SK-N-SH treated with all-trans-retinoic acid at 6 μM for 48 hours (cell line): ENCODE measurements around the gene DCP1B.

ENCODE experiments used
- ATAC-seq: fragments of 200-7000 bp; cut with Tn5 transposase; 3 replicates; pipeline ENCODE4 v1.9.1; 2020; ENCODE audit warnings: mild to moderate bottlenecking, moderate library complexity
- ARNTL ChIP-seq: fragments of 450-650 bp; formaldehyde crosslinking; IDR thresholded peaks from 2 replicates; pipeline ENCODE4 v1.5.0; 2020; ENCODE audit warnings: low read depth, mild to moderate bottlenecking, moderate library complexity, borderline replicate concordance
- BACH2 ChIP-seq: fragments of 250-450 bp; sonication (Bioruptor Pico); IDR thresholded peaks from 2 replicates; pipeline ENCODE4 v1.9.0; 2021; ENCODE audit warnings: mild to moderate bottlenecking, borderline replicate concordance
- ESRRG ChIP-seq: fragments of 250-450 bp; sonication (Bioruptor Pico); IDR thresholded peaks from 2 replicates; pipeline ENCODE4 v1.6.1; 2021; ENCODE audit warnings: mild to moderate bottlenecking
- GLIS3 ChIP-seq: fragments of 250-450 bp; sonication (Bioruptor Pico); IDR thresholded peaks from 2 replicates; pipeline ENCODE4 v1.5.0; 2020; ENCODE audit warnings: mild to moderate bottlenecking, moderate library complexity
- ISL1 ChIP-seq: fragments of 250-450 bp; sonication (Bioruptor Pico); IDR thresholded peaks from 2 replicates; pipeline ENCODE4 v2.1.2; 2022; ENCODE audit warnings: mild to moderate bottlenecking, moderate library complexity
- PATZ1 ChIP-seq: fragments of 250-450 bp; sonication (Bioruptor Pico); IDR thresholded peaks from 2 replicates; pipeline ENCODE4 v1.8.0; 2020; ENCODE audit warnings: mild to moderate bottlenecking, moderate library complexity, borderline replicate concordance
- POU6F1 ChIP-seq: fragments of 250-450 bp; sonication (Bioruptor Pico); IDR thresholded peaks from 2 replicates; pipeline ENCODE4 v1.8.0; 2021; ENCODE audit warnings: low read depth, mild to moderate bottlenecking, moderate library complexity, borderline replicate concordance
- PPARA ChIP-seq: fragments of 250-450 bp; sonication (Bioruptor Pico); IDR thresholded peaks from 2 replicates; pipeline ENCODE4 v1.5.0; 2020; ENCODE audit warnings: mild to moderate bottlenecking, borderline replicate concordance
- RARB ChIP-seq: fragments of 250-450 bp; sonication (Bioruptor Pico); IDR thresholded peaks from 2 replicates; pipeline ENCODE4 v1.8.0; 2021; ENCODE audit warnings: mild to moderate bottlenecking, moderate library complexity
- SNAI2 ChIP-seq: fragments of 250-450 bp; sonication (Bioruptor Pico); IDR thresholded peaks from 2 replicates; pipeline ENCODE4 v1.5.0; 2020; ENCODE audit warnings: mild to moderate bottlenecking, moderate library complexity
- TCF4 ChIP-seq: fragments of 250-450 bp; sonication (Bioruptor Pico); IDR thresholded peaks from 2 replicates; pipeline ENCODE4 v1.8.0; 2021; ENCODE audit warnings: mild to moderate bottlenecking, moderate library complexity, borderline replicate concordance
- TOX ChIP-seq: fragments of 250-450 bp; sonication (Bioruptor Pico); IDR thresholded peaks from 2 replicates; pipeline ENCODE4 v1.8.0; 2021; ENCODE audit warnings: mild to moderate bottlenecking, moderate library complexity, borderline replicate concordance
- TSHZ2 ChIP-seq: fragments of 250-450 bp; sonication (Bioruptor Pico); IDR thresholded peaks from 2 replicates; pipeline ENCODE4 v1.5.0; 2020; ENCODE audit warnings: mild to moderate bottlenecking, moderate library complexity
- ZC3H10 ChIP-seq: fragments of 250-450 bp; sonication (Bioruptor Pico); IDR thresholded peaks from 2 replicates; pipeline ENCODE4 v1.5.1; 2021; ENCODE audit warnings: mild to moderate bottlenecking, moderate library complexity
- ZFP3 ChIP-seq: fragments of 250-450 bp; sonication (Bioruptor Pico); IDR thresholded peaks from 2 replicates; pipeline ENCODE4 v1.5.0; 2020; ENCODE audit warnings: mild to moderate bottlenecking, moderate library complexity
- ZFP30 ChIP-seq: fragments of 450-650 bp; formaldehyde crosslinking; IDR thresholded peaks from 2 replicates; pipeline ENCODE4 v1.5.0; 2022; ENCODE audit warnings: mild to moderate bottlenecking, moderate library complexity
- ZNF565 ChIP-seq: fragments of 450-650 bp; formaldehyde crosslinking; conservative IDR thresholded peaks from 2 replicates; pipeline ENCODE4 v1.5.0; 2020; ENCODE audit warnings: low read depth, mild to moderate bottlenecking, moderate library complexity
- ZNF8 ChIP-seq: fragments of 450-650 bp; formaldehyde crosslinking; IDR thresholded peaks from 2 replicates; pipeline ENCODE4 v1.5.0; 2020; ENCODE audit warnings: mild to moderate bottlenecking, moderate library complexity

Gene DCP1B

GRCh38 chr12:2034633-2035430, 30.6 kb upstream of the DCP1B start:
- peak; percentile 99 for ATAC-seq

GRCh38 chr12:2032506-2032905, 28.2 kb upstream of the DCP1B start:
- no peak for ATAC-seq
- no peak for TF ChIP-seq ZC3H10 (CRISPR knock-in tag)
- TF ChIP-seq POU6F1 (CRISPR knock-in tag): no peak
- TF ChIP-seq PATZ1: no peak
- no peak for TF ChIP-seq BACH2 (CRISPR knock-in tag)
- no peak for TF ChIP-seq ZFP3 (CRISPR knock-in tag)
- no peak for TF ChIP-seq ISL1 (CRISPR knock-in tag)
- no peak for TF ChIP-seq GLIS3 (CRISPR knock-in tag)
- TF ChIP-seq ARNTL: no peak

More at GRCh38 chr12:2034633-2035430, 30.6 kb upstream of the DCP1B start:
- TF ChIP-seq PATZ1: no peak
- no peak for TF ChIP-seq ZC3H10 (CRISPR knock-in tag)
- TF ChIP-seq ISL1 (CRISPR knock-in tag): no peak
- TF ChIP-seq TSHZ2: no peak
- 0 out of 2 replicates have a peak, but pooled peaks have one; percentile 10 for TF ChIP-seq SNAI2

GRCh38 chr12:2029851-2030250, 25.6 kb upstream of the DCP1B start:
- ATAC-seq: no peak
- TF ChIP-seq ZNF8: no peak

GRCh38 chr12:2027351-2027750, 23.1 kb upstream of the DCP1B start:
- peak; percentile 63 for ATAC-seq
- TF ChIP-seq ESRRG (CRISPR knock-in tag) (no peak), ISL1 (CRISPR knock-in tag) (peak; percentile 61), ZFP30 (CRISPR knock-in tag) (no peak), BACH2 (CRISPR knock-in tag) (no peak), PATZ1 (no peak), ZC3H10 (CRISPR knock-in tag) (no peak)

GRCh38 chr12:2023365-2023764, 19.1 kb upstream of the DCP1B start:
- no peak for ATAC-seq
- TF ChIP-seq GLIS3 (CRISPR knock-in tag) (no peak), TCF4 (CRISPR knock-in tag) (no peak), ZNF565 (no peak), RARB (CRISPR knock-in tag) (no peak), PATZ1 (no peak), ZFP3 (CRISPR knock-in tag) (no peak), ISL1 (CRISPR knock-in tag) (no peak), TSHZ2 (no peak), PPARA (CRISPR knock-in tag) (no peak), TOX (CRISPR knock-in tag) (no peak), ZC3H10 (CRISPR knock-in tag) (no peak)
